T-helper 2 cell treated with Interferon-gamma antibody and Interleukin-4, amounts not matched to agents 100 ng/mL and 5 ng/mL, for 36 hours (primary cell): ENCODE data around the gene CPTP. TPM values are rescaled to one million over a fixed set of nuclear protein-coding genes. Genes with fewer than 3 reads are reported as not detected.

ENCODE experiments used
- intact Hi-C: fragments of 100-400 bp; cut with micrococcal nuclease; formaldehyde crosslinking; loops from one replicate; pipeline ENCODE4 v1.15.1; 2023
- total RNA-seq: library from RNA; stranded (reverse); gene quantifications from 2 replicates; pipeline ENCODE4 v1.2.3, GENCODE V29; 2022

Gene CPTP
- total RNA-seq, 1 donor from 2014 or later = 20.0 TPM

DNA sequence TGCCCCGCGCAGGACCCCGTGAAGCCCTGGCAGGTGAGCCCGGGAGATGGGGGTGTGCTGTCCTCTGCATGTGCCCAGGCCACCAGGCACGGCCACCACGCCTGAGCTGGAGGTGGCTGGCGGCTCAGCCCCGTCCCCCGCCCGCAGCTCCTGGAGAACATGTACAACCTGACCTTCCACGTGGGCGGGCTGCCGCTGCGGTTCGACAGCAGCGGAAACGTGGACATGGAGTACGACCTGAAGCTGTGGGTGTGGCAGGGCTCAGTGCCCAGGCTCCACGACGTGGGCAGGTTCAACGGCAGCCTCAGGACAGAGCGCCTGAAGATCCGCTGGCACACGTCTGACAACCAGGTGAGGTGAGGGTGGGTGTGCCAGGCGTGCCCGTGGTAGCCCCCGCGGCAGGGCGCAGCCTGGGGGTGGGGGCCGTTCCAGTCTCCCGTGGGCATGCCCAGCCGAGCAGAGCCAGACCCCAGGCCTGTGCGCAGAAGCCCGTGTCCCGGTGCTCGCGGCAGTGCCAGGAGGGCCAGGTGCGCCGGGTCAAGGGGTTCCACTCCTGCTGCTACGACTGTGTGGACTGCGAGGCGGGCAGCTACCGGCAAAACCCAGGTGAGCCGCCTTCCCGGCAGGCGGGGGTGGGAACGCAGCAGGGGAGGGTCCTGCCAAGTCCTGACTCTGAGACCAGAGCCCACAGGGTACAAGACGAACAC is 8.3 kb downstream of the CPTP start:
- intact Hi-C loops = no loop called here

DNA sequence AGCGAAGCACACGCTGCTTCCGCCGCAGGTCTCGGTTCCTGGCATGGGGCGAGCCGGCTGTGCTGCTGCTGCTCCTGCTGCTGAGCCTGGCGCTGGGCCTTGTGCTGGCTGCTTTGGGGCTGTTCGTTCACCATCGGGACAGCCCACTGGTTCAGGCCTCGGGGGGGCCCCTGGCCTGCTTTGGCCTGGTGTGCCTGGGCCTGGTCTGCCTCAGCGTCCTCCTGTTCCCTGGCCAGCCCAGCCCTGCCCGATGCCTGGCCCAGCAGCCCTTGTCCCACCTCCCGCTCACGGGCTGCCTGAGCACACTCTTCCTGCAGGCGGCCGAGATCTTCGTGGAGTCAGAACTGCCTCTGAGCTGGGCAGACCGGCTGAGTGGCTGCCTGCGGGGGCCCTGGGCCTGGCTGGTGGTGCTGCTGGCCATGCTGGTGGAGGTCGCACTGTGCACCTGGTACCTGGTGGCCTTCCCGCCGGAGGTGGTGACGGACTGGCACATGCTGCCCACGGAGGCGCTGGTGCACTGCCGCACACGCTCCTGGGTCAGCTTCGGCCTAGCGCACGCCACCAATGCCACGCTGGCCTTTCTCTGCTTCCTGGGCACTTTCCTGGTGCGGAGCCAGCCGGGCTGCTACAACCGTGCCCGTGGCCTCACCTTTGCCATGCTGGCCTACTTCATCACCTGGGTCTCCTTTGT is 9.1 kb downstream of the CPTP start:
- intact Hi-C loops = no loop called here

DNA sequence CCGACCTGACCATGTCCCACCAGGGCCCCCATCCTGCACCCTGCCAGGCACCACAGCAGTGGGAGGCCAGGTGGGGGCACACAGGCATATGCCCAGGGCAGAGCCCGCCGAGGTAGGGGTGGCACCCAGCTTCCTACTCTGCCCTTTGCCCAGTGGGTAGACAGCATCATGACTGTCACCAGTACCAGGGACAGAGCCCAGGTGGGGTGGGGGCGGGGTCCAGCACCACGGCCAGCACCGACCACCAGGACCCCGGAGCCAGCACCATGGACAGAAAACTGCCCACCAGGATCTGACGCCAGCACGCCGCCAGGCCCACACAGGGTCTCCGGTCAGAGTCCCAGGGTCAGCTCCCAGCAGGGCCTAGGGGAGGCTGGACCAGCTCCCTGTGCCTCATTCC is 10.2 kb downstream of the CPTP start:
- intact Hi-C loops = no loop called here

DNA sequence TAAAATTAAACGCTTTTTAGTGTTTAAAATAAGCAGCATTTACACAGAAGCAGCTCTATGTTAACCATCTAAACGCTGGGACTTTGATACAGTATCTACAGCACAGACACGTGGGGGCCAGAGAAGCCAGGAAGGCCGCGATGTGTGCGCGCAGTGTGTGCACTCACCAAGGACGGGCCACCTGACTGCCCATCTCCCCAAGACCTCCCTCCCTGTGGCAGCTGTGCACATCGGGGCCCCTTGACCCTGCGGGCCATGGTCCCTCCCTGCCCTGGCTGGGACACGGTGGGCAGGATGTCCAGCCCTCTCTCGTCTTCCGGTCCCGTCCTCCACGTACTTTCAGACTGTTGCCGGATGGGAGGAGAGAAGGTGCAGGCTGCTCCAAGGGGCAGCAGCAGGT is 10.7 kb downstream of the CPTP start:
- intact Hi-C loops = no loop called here

DNA sequence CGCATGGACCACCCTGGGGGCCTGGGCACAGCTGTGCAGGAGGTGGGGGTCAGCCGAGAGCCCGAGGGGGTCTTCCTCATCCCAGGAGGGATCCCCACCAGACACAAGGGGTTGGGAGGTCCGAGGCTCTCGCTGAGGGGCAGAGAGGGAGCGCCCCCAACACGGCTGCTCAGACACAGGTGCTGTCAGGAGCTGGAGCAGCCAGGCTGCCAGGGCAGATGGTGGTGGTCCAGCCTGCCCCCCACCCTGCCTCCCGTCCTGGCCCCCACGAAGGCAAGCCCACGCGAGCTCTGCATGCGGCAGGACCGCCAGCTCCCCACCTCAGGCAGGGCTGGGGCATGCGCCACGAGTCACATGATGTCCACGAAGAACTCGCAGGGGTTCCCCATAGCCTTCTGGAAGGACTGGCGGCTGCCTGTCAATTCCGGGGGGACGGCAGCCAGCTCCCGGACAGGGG is 11.2 kb downstream of the CPTP start:
- intact Hi-C loops = no loop called here

DNA sequence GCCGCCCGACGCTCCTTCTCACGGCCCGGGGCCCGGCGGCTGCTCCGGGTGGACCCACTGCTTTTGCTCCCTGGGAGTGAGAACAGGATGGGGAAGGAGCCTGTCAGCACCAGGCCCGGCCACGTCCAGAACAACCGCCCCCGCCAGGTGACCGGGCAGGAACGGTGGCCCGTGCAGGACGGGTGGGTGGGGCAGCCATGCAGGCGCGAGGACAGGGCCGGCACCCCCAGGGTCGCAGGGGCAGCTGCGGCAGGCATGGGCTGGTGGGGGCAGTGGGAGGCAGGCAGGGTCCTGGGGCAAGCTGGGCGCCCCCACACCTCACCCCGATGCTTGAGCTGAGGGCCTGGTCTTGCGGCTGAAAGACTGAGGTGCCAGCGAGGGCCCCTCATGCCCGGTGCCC is 11.8 kb downstream of the CPTP start:
- intact Hi-C loops = no loop called here

DNA sequence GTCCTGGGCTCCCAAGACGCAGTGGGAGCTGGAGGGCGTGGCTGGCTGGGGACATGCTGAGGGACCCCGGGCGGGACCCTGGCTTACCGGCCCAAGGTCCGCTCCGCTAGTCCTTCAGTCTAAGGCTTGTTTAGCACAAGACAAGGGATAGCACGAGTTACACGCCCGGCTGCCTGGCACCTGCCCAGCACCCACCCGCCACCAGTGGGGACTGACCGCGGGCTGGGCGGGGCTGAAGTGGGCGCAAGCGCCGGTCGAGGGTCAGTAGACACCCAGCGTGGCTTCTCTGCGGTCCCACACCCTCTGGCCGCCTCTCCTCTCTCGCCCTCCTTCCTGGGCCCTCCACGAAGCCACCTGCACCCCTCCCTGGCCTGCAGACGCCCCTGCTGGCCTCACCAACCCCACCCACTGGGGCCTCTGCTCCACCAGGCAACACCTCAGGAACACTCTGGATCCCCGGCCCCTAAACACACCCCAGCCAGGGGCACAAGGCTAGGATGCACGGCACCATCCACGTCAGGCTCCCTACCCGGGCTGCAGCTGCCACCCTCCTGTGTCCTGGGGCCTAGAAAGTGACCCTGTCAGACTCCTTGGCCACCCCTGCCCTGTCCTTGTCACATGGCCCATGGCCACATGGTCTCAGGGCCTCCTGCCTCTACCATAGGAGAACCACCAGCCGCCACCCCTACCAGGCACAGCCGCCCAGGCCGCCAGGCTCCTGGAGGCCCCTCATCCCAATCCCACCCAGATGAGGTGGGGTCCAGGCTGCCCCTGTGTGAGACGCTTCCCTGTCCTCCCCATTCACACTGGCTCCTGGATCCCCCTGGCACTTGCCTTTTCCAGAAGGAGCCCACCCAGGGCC is 12.6 kb downstream of the CPTP start:
- intact Hi-C loops = no loop called here

DNA sequence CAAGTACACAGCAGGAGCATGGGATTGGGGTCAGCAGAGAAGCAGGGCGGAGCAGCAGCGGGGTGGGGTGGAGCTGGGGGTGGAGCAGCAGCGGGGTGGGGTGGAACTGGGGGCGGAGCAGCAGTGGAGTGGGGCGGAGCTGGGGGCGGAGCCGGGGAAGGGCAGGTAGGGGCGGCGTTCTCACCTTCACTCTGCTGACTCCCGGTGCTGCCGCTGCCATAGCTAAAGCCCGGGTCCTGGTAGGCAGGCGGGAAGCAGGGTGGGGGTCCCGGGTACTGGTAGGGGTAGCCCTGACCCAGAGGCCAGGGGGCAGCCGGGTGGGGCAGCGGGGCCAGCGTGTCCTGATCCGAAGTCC is 13.2 kb downstream of the CPTP start:
- intact Hi-C loops = no loop called here

DNA sequence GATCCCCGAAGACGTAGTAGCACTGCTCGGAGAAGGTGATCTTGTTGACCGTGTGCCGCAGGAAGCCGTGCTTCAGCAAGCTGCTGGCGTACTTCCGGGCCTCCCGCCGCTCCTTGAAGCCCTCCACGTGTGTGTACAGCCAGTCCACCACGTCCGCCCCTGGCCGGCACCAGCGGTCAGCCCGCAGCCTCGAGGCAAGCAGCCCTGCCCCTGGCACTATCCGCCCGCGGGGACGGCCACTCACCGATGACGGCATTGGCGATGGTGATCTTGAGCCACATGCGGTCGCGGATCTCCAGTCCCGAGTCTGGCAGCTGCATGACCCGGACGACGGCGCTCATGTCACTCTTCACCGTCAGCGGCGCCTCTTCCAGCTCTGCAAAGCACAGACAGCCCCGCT is 13.7 kb downstream of the CPTP start:
- intact Hi-C loops = no loop called here

DNA sequence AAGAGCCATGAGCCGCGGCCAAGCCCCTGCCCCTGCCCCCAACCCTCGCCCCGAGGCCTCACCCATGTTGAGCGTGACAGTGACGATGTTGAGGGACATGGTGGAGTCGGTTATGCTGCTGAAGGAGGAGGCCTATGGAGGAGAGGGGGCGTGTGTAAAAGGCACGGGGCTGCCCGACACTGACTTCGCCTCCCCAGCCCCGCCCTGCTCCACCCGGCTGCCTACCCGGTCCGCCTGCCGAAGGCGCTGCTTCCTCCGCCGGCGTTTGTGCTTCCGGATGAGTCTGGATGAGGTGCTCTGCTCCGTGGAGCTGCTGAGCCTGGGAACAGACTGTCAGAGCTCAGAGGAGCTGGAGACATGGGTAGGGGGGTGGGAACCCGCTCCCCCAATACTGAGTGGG is 15.6 kb downstream of the CPTP start:
- intact Hi-C loops = no loop called here

DNA sequence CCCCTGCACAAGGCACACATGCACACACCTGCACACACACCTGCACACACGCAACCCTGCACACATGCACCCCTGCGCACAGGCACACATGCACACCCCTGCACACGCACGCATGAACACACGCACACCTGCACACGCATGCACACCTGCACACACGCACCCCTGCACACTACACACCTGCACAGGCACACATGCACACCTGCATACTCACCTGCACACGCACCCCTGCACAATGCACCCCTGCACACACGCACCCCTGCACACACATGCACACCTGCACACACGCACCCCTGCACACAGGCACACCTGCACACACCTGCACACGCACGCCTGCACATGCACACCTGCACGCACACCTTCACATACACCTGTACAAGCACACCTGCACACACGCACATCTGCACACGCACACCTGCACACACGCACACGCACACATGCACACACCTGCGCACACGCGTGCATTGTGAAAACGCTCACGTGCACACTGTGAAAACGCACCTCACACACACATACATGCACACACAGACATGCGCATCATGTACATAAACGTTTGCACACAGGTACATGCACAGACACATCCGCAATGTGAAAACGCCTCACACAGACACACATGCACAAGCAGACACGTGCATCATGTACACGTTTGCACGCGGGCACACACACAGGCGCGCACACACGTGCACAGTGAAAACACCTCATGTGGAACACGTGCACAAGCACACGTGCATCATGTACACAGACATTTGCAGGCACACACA is 16.4 kb downstream of the CPTP start:
- intact Hi-C loops = no loop called here

DNA sequence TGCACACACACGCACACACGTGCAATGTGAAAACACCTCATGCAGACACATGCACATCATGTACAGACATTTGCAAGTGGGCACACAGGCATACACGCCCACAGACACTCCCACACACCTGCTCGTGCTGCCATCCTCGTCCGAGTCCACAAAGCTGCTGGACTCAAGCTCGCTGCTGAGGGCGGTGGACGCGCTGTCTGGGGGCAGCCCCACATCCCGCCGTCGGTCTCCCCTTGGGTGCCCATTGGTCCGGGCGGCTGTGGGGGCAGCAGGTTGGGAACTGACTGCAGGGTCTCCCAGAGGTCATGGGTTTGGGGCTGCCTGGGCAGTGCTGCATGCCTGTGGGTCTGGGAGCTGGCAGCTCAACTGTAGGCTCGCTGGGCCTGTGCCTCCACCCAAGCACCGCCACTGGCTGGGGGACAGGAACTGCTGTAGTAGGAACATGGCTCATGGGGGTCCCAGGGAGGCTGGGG is 17.0 kb downstream of the CPTP start:
- intact Hi-C loops = no loop called here

DNA sequence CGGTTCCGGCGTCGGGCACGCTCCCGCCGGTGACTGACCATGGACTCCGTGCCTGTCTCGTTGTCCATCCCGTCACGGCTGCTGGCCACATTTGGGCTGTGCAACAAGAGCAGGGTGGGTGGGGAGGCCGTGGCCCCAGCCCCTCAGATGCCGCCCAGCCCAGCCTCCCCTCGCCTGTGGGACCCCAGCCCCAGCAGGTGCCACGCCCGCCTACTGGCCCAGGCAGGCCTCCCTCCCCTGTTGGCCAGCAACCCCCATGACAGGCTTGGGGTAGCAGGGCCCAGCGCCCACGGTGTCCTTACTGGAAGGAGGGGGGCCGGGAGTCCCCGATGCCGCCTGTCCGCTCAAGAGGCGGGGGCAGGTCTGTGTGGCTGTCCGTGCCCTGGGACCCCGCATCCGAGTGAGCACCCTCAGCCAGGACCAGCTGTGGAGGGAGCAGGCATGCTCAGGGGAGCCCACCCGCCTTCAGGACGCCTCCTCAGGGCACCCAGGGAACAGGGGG is 17.5 kb downstream of the CPTP start:
- intact Hi-C loops = no loop called here

DNA sequence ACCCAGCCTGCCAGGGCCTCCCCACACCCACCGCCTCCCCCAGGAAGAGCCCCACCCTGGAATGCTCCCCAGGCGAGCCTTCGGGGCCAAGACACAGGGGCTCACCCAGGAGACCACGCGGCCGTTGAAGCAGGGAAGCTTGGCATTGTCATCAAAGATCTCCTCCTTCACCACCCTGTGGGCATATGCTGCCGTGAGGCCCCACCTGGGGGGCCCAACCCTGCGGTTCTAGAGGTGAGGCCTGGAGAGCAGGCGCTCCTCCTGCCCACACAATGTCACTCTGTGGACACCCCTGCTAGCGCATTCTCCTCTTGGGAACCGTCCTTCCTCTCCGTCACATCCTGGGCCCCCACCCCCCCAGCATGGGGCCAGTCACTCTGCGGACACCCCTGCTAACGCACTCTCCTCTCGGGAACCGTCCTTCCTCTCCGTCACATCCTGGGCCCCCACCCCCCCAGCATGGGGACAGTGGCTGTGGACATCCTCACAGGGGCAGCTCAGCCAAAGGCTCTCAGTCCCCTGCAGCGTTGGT is 18.0 kb downstream of the CPTP start:
- intact Hi-C loops = no loop called here

DNA sequence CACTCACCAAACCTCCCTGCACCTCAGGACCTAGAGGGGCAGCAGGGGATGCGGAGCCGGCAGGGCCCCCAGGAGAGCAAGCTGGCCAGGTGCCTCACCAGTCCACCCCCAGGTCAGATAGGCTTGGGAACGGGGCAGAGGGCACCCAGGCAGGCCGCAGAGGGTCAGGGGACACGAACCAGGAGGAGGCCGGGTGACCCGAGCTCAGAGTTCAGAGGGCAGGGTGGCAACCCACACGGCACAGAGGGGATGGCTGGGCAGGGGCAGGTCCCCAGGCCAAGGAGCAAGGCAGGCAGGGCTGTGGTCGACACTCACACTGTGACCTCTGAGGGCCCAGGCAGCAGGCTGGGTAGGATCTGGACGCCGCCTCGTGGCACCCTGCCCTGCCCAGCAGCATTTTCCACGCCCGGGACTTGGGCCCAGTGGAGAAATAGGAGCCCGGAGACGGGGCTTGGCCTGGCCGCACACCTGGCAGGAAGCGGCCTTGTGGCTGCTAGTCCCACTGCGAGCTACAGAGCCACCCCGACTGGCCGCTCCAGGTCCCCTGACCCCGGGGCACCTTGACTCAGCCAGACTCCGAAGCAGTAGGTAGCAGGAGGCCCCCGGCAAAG is 19.3 kb downstream of the CPTP start:
- intact Hi-C loops = no loop called here

DNA sequence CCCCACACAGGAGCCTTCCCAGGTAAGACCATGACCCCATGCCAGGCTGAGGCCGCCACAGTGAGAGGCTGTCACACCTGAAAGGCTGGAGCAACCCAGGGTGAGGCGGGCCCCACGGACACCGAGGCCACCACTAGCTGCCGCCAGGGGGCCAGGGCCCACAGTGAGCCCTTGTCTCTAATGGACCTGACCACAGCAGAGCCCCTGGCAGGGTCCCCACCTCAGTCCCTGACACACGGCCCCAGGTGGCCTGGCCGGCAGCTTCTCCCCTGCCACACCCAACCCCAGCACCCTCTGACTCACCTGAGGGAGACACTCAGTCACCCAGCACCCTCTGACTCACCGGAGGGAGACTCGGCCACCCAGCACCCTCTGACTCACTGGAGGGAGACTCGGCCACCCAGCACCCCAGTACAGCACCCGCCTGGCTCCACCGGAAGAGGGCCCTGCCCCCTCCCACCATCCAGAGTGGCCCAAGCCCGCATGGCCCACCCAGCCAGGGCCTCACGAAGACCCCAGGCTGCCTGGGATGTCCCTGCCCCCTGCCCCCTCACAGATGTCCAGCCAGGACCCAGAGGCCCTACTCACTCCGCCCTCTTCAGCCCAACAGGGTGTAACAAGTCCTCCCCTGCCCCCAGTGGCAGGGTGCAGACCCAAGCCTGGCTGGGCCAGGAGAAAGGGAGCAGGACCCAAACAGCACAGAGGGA is 20.2 kb downstream of the CPTP start:
- intact Hi-C loops = loop anchor here (5.0 kb wide), 1 partner anchor 38 kb away; the partner anchor contains the start of genes ACAP3 and PUSL1

DNA sequence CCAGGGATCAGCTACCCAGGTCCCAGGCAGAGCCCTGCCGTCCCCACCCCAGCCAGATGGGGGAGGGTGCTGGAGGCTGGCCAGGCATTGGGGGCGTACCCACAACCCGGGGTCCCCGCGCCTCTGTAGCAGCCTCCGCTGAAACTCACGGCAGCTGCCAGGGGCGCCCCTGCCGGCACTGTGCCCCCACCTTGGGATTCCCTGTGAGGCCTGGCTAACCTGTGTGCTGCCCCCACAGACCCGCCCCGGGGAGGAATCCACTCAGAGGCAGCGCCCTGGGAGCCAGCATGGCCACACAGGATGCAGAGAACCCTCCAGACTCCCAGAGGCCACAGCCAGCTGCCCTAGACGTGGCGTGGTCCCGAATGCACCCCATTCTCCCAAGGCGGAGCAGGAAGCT is 20.8 kb downstream of the CPTP start:
- intact Hi-C loops = loop anchor here (5.0 kb wide), 1 partner anchor 38 kb away; the partner anchor contains the start of genes ACAP3 and PUSL1

DNA sequence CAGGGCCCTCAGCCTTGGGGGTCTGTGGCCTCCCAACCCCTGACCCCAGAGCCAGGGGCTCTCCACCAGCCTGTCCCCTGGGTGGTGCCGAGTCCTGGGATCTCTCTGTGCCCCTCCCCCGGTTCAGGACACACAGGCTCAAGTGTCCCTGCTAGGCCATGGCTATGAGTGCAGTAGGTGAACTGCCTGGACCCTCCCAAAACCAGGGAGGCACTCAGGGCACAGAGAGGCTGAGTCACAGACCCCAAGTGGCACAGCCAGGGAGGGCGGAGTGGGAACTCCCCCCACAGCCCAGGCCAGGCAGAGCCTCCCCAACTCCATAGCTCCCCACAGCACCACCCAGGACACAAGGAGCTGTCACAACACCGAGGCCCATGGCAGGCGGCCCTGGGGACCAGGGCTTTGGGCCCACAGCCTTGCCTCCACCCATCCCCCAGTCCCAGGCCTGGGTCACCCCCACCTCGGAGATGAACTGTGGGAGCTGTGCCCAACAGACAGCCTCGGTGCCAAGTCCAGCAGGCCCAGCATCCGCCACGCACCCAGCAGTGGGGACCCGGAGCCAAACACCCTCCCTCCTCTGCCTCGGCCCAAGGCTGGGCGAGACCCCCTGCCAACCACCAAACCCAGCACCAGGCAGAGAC is 21.4 kb downstream of the CPTP start:
- intact Hi-C loops = loop anchor here (5.0 kb wide), 1 partner anchor 39 kb away; the partner anchor contains the start of genes ACAP3 and PUSL1

DNA sequence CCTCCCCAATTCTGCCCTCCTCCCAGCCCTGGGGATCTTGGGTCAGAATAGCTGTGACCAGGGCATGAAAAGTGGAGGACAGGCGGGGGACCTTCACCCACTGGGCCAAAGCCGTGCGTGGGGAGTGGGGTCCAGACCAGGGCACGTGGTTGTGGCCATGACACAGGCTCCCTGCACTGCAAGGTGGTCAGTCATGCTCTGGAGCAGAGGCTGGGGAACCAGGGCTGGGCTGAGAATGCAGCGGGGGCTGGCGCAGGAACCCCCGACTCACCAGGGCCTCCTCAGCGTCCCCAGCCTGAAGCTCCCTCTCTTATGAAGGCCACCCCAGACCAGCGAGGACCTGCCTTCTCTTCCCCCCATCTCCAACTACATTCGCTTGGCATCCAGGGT is 21.9 kb downstream of the CPTP start:
- intact Hi-C loops = loop anchor here (5.0 kb wide), 1 partner anchor 39 kb away; the partner anchor contains the start of genes ACAP3 and PUSL1
